Endothelial cell of umbilical vein (primary cell): ENCODE measurements around the gene ACCSL. TPM values are rescaled to one million over a fixed set of nuclear protein-coding genes. Genes with fewer than 3 reads are reported as not detected.

Experiments
- BruUV-seq: library from RNA; stranded (reverse); fragments of 400-500 nt; replicated peaks from 2 replicates; lab custom pipeline; 2021; lab: Mats Ljungman, UMichigan
- CTCF ChIA-PET: fragments of 300-600, 350-600 bp; sonication (Branson Sonifier 250); formaldehyde crosslinking; loops from one replicate; lab custom pipeline; 2021; ENCODE audit warnings: antibody characterized with exemption, inconsistent platforms; lab: Charles Lee
- POLR2A ChIA-PET: fragments of 300-600, 350-600 bp; sonication (Branson Sonifier 250); formaldehyde crosslinking; loops from one replicate; lab custom pipeline; 2021; ENCODE audit warnings: antibody characterized with exemption, inconsistent platforms; lab: Charles Lee
- DNase-seq: peaks from one replicate; pipeline ENCODE4 v3.0.0-alpha.2; 2011; ENCODE audit warnings: low read depth, low spot score
- FAIRE-seq: peaks from 2 replicates; lab custom pipeline; 2011; peaks lifted over from hg19 to GRCh38; lab: Jason Lieb, UNC
- H2AFZ ChIP-seq: 2 replicates; pipeline ENCODE4 v1.6.0; 2012; ENCODE audit warnings: low read depth, low read length, control low read depth, inconsistent platforms
- H3K27ac ChIP-seq: 2 replicates; pipeline ENCODE4 v1.5.1; 2011; ENCODE audit warnings: low read depth, mild to moderate bottlenecking, control low read depth, low read length, moderate library complexity; ENCODE audit not compliant: insufficient read depth
- H3K27me3 ChIP-seq, 2 experiments: 2 replicates each; pipeline versions ENCODE4 v1.6.0 to v1.6.1; 2011; ENCODE audit warnings: low read length in 2 of 2, mixed read lengths in 1 of 2; ENCODE audit not compliant: control insufficient read depth in 2 of 2, insufficient read depth in 2 of 2
- H3K36me3 ChIP-seq, 2 experiments: 2 replicates in 1 of 2; 3 replicates in 1 of 2; pipeline ENCODE4 v1.5.1; 2011; ENCODE audit warnings: low read length in 2 of 2, mild to moderate bottlenecking in 1 of 2, moderate library complexity in 1 of 2; ENCODE audit not compliant: control insufficient read depth in 2 of 2, insufficient read depth in 2 of 2; ENCODE audit errors: extremely low read depth in 1 of 2
- H3K4me1 ChIP-seq: 3 replicates; pipeline ENCODE4 v1.5.1; 2011; ENCODE audit warnings: mild to moderate bottlenecking, low read length; ENCODE audit not compliant: control insufficient read depth, insufficient read depth; ENCODE audit errors: extremely low read depth
- H3K4me2 ChIP-seq: 2 replicates; pipeline ENCODE4 v1.6.1; 2011; ENCODE audit warnings: low read length, control low read depth, mixed read lengths; ENCODE audit not compliant: insufficient read depth
- H3K4me3 ChIP-seq, 3 experiments: fragments of 200-600 bp in 1 of 3; sonication (generic), shearing (Covaris generic) in 1 of 3; replicated peaks in 1 of 3; 2 replicates each; pipeline ENCODE4 v1.5.1; 2011 to 2016; ENCODE audit warnings: control low read depth in 3 of 3, low read length in 3 of 3, mild to moderate bottlenecking in 2 of 3, inconsistent platforms in 1 of 3, low read depth in 1 of 3, moderate library complexity in 1 of 3; ENCODE audit not compliant: insufficient read depth in 1 of 3
- H3K79me2 ChIP-seq: 2 replicates; pipeline ENCODE4 v1.6.0; 2012; ENCODE audit warnings: low read length, inconsistent platforms; ENCODE audit not compliant: control insufficient read depth, insufficient read depth
- H3K9ac ChIP-seq: replicated peaks from 2 replicates; pipeline ENCODE3; 2011; ENCODE audit warnings: low read length, control low read depth; ENCODE audit not compliant: insufficient read depth; ENCODE audit errors: extremely low read depth
- H3K9me1 ChIP-seq: replicated peaks from 3 replicates; pipeline ENCODE4 v1.6.0; 2011; ENCODE audit warnings: mild to moderate bottlenecking, low read length; ENCODE audit not compliant: control insufficient read depth, insufficient read depth; ENCODE audit errors: extremely low read depth
- H3K9me3 ChIP-seq: replicated peaks from 2 replicates; pipeline ENCODE4 v1.5.1; 2012; ENCODE audit warnings: low read length, inconsistent platforms; ENCODE audit not compliant: control insufficient read depth, insufficient read depth
- H4K20me1 ChIP-seq: replicated peaks from 2 replicates; pipeline ENCODE3; 2011; ENCODE audit warnings: mild to moderate bottlenecking, low read length; ENCODE audit not compliant: control insufficient read depth, insufficient read depth; ENCODE audit errors: extremely low read depth
- CTCF ChIP-seq, 2 donors: IDR thresholded peaks; 1 replicate in 1 of 2; 2 replicates in 1 of 2; pipeline ENCODE4 v1.5.1; 2011; ENCODE audit warnings: low read length in 2 of 2, mild to moderate bottlenecking in 2 of 2, moderate library complexity in 2 of 2, control low read depth in 1 of 2, inconsistent platforms in 1 of 2, low read depth in 1 of 2; ENCODE audit not compliant: insufficient read depth in 1 of 2; ENCODE audit errors: extremely low read depth in 1 of 2
- EZH2 ChIP-seq: IDR thresholded peaks from 2 replicates; pipeline ENCODE4 v1.6.1; 2012; ENCODE audit warnings: borderline replicate concordance, low read depth, mild to moderate bottlenecking, moderate library complexity, low read length, inconsistent platforms; ENCODE audit not compliant: severe bottlenecking
- FOS ChIP-seq: IDR thresholded peaks from 2 replicates; pipeline ENCODE4 v1.6.1; 2011; ENCODE audit warnings: mild to moderate bottlenecking, low read length, moderate library complexity, borderline replicate concordance; ENCODE audit not compliant: insufficient read depth
- GATA2 ChIP-seq: IDR thresholded peaks from 2 replicates; pipeline ENCODE4 v1.7.0; 2011; ENCODE audit warnings: low read depth, mild to moderate bottlenecking, moderate library complexity, mixed read lengths, low read length; ENCODE audit not compliant: insufficient read length, insufficient read depth
- JUN ChIP-seq: IDR thresholded peaks from 2 replicates; pipeline ENCODE4 v1.6.1; 2011; ENCODE audit warnings: borderline replicate concordance, low read depth; ENCODE audit not compliant: insufficient read length, insufficient read depth
- POLR2A ChIP-seq: IDR thresholded peaks from 2 replicates; pipeline ENCODE4 v1.6.1; 2012; ENCODE audit warnings: low read depth, mild to moderate bottlenecking, control low read depth, low read length
- dilution Hi-C: fragments of 300-500 bp; cut with MboI; formaldehyde crosslinking; loops from one replicate; pipeline ENCODE4 v1.15.0; 2019; ENCODE audit warnings: low sequenced_read_pairs; ENCODE audit not compliant: extremely low pct_ligation_motif_present
- intact Hi-C: fragments of 100-400 bp; cut with micrococcal nuclease; formaldehyde crosslinking; loops from one replicate; pipeline ENCODE4 v1.10.0; 2022
- polyA plus RNA-seq, 4 experiments: library from polyadenylated mRNA; depleted of rRNA in 3 of 4; stranded (reverse) in 3 of 4; unstranded in 1 of 4; fragments of >200 nt; gene quantifications; 2 replicates each; pipeline versions ENCODE4 v1.2.1 to v1.2.3, GENCODE V29; 2011 to 2012; ENCODE audit warnings: missing spikeins in 1 of 4
- total RNA-seq: library from RNA; stranded (reverse); gene quantifications from 2 replicates; pipeline ENCODE4 v1.2.3, GENCODE V29; 2021

The ACCSL gene
- total and polyA plus RNA-seq, 2 donors (not counting 3 experiments of a cell fraction or from before 2014, with no cell fraction given): not detected

- Histone ChIP-seq H3K4me2 (no peak overlapping the region), H4K20me1 (no peaks in the 10 kb centered on the region), H3K4me1 (no peaks in the 10 kb centered on the region), H3K9ac (no peak overlapping the region), H3K9me3 (no peaks in the 10 kb centered on the region), H3K4me3 (no peak overlapping the region), H3K27me3 (peaks cover 3 to 6% of the 10 kb centered on the region in 2 experiments), H3K9me1 (no peaks in the 10 kb centered on the region), H2AFZ (no peak overlapping the region), H3K36me3 (no peaks in the 10 kb centered on the region), H3K27ac (no peak overlapping the region), H3K79me2 (no peaks in the 10 kb centered on the region)
- FAIRE-seq (peak; percentile 91), DNase-seq (peak; percentile 65)
- dilution Hi-C loops: no loop called here
- ChIA-PET CTCF (interaction anchor here (0.6 to 11.7 kb wide), 14 partner anchors 31 to 533 kb away, joined by 3 to 161 read pairs (median 3); no protein-coding TSS in a partner anchor), POLR2A (no interaction called here)
- intact Hi-C loops: loop anchor here (1.0 to 5.0 kb wide), 3 partner anchors 93 to 535 kb away; no protein-coding TSS in a partner anchor
- TF ChIP-seq CTCF (IDR thresholded peaks at IDR 0.05; ENCODE audit: extremely low read depth in 1 of 2, insufficient read depth in 1 of 2, low read depth in 1 of 2, low read length in 2 of 2) (peak; percentile 75 to 82), EZH2 (no peak), FOS (no peak)
- BruUV-seq: no TSS peak
These were observed 10.7 kb upstream of the ACCSL start for GRCh38 chr11:44036811-44037657.

GRCh38 chr11:44037658-44037998, 10.2 kb upstream of the ACCSL start:
- Histone ChIP-seq H3K9me3 (no peaks in the 10 kb centered on the region), H3K79me2 (no peaks in the 10 kb centered on the region), H3K9ac (no peak overlapping the region), H2AFZ (no peak overlapping the region), H3K4me3 (no peak overlapping the region), H3K4me1 (no peaks in the 10 kb centered on the region), H3K9me1 (no peaks in the 10 kb centered on the region), H3K36me3 (no peaks in the 10 kb centered on the region), H4K20me1 (no peaks in the 10 kb centered on the region), H3K27ac (no peak overlapping the region), H3K27me3 (peaks cover 3 to 7% of the 10 kb centered on the region in 2 experiments), H3K4me2 (no peak overlapping the region)
- intact Hi-C loops (loop anchor here (1.0 to 5.0 kb wide), 3 partner anchors 93 to 535 kb away; no protein-coding TSS in a partner anchor), dilution Hi-C loops (no loop called here)
- TF ChIP-seq POLR2A (no peak), JUN (no peak), GATA2 (no peak)
- CTCF ChIA-PET: interaction anchor here (0.6 to 11.7 kb wide), 12 partner anchors 31 to 533 kb away, joined by 3 to 161 read pairs (median 4); no protein-coding TSS in a partner anchor
- BruUV-seq: no TSS peak
- DNase-seq (no peak), FAIRE-seq (no peak)
- POLR2A ChIA-PET: no interaction called here
